GM12878 (cell line): Measurements from ENCODE around the gene CDKN1B.

Experiments used
- BACH1 ChIP-seq: fragments of 450-650 bp; IDR thresholded peaks from 2 replicates; pipeline ENCODE4 v1.6.1; 2017; ENCODE audit warnings: mild to moderate bottlenecking, borderline replicate concordance
- CTCF ChIP-seq, 3 experiments: IDR thresholded peaks in 2 of 3; conservative IDR thresholded peaks in 1 of 3; 2 replicates each; pipeline ENCODE4 v1.5.1; 2011; ENCODE audit warnings: low read depth in 3 of 3, low read length in 3 of 3, mild to moderate bottlenecking in 3 of 3, control low read depth in 2 of 3, moderate library complexity in 2 of 3, inconsistent platforms in 1 of 3, mixed read lengths in 1 of 3; ENCODE audit not compliant: control insufficient read depth in 2 of 3, insufficient read depth in 1 of 3; ENCODE audit errors: extremely low read depth in 1 of 3
- MXI1 ChIP-seq: fragments of 150-350 bp; IDR thresholded peaks from 2 replicates; pipeline ENCODE4 v1.6.1; 2011; ENCODE audit warnings: low read depth, mild to moderate bottlenecking, inconsistent platforms, low read length, improper control_type of control experiment
- POLR2A ChIP-seq: IDR thresholded peaks from 2 replicates; pipeline ENCODE4 v1.6.1; 2011; ENCODE audit warnings: low read depth, mild to moderate bottlenecking, low read length
- POLR2AphosphoS5 ChIP-seq: IDR thresholded peaks from 2 replicates; pipeline ENCODE4 v1.6.1; 2011; ENCODE audit warnings: mild to moderate bottlenecking, low read length, inconsistent platforms
- SIX5 ChIP-seq: IDR thresholded peaks from 2 replicates; pipeline ENCODE4 v1.6.1; 2011; ENCODE audit warnings: mild to moderate bottlenecking, low read depth, low read length, moderate library complexity; ENCODE audit not compliant: severe bottlenecking
- TAF1 ChIP-seq: IDR thresholded peaks from 2 replicates; pipeline ENCODE4 v1.6.1; 2011; ENCODE audit warnings: mild to moderate bottlenecking, low read depth, low read length, borderline replicate concordance
- ZNF687 ChIP-seq: fragments of 450-650 bp; IDR thresholded peaks from 2 replicates; pipeline ENCODE4 v1.6.1; 2017; ENCODE audit warnings: mild to moderate bottlenecking, moderate library complexity

- TF ChIP-seq POLR2AphosphoS5 (no peak), MXI1 (no peak), SIX5 (no peak), ZNF687 (no peak), TAF1 (no peak), BACH1 (no peak), POLR2A (no peak), CTCF (IDR thresholded peaks at IDR 0.05 in 2 of 3, conservative IDR thresholded peaks at IDR 0.05 in 1 of 3; ENCODE audit: control insufficient read depth in 2 of 3, extremely low read depth in 1 of 3, insufficient read depth in 1 of 3, low read depth in 3 of 3, low read length in 3 of 3) (no peak)
These were observed 17.8 kb upstream of the CDKN1B start for GRCh38 chr12:12699345-12699744.
